ENCODE results near the gene AATF. TPM values are rescaled to one million over a fixed set of nuclear protein-coding genes. Genes with fewer than 3 reads are reported as not detected.

AATF gene
- total RNA-seq, 1 donor from 2014 or later = 19.5 TPM

GRCh38 chr17:37047631-37048104, 98.9 kb downstream of the AATF start:
- Histone ChIP-seq H3K9me3 (no peaks in the 10 kb centered on the region), H3K27ac (no peak overlapping the region), H3K27me3 (no peaks in the 10 kb centered on the region), H3K4me1 (no peaks in the 10 kb centered on the region), H3K4me3 (no peak overlapping the region), H3K36me3 (peaks cover 9 to 17% of the 10 kb centered on the region in 2 donors)
- DNase-seq (ENCODE audit: low spot score in 2 of 2) = peak; percentile 26 to 75
- intact Hi-C loops (cut with DNase I) = loop anchor here (1.0 to 2.0 kb wide), 2 partner anchors 418 to 445 kb away; no protein-coding TSS in a partner anchor
- TF ChIP-seq CTCF (IDR thresholded peaks at IDR 0.05) = peak; percentile 65 to 90 (median 81)

- H3K27ac ChIP-seq = no peak overlapping the region
- TF ChIP-seq CTCF (IDR thresholded peaks at IDR 0.05) = no peak
- no peaks in the 10 kb centered on the region for H3K4me1 ChIP-seq
- DNase-seq (ENCODE audit: low spot score in 2 of 2) = no peak
- H3K27me3 ChIP-seq = no peaks in the 10 kb centered on the region
- peaks cover 9 to 17% of the 10 kb centered on the region in 2 donors for H3K36me3 ChIP-seq
- H3K9me3 ChIP-seq = no peaks in the 10 kb centered on the region
- H3K4me3 ChIP-seq = no peak overlapping the region
- intact Hi-C loops (cut with DNase I) = no loop called here
Observed at GRCh38 chr17:37048811-37049210, 100.1 kb downstream of the AATF start.

- no peak for DNase-seq (ENCODE audit: low spot score in 2 of 2)
- H3K9me3 ChIP-seq = no peaks in the 10 kb centered on the region
- no peaks in the 10 kb centered on the region for H3K4me1 ChIP-seq
- H3K36me3 ChIP-seq = peaks cover 12 to 30% of the 10 kb centered on the region in 2 donors
- no peak overlapping the region for H3K4me3 ChIP-seq
- H3K27ac ChIP-seq = no peak overlapping the region
- no peak for TF ChIP-seq CTCF (IDR thresholded peaks at IDR 0.05)
- intact Hi-C loops (cut with DNase I) = no loop called here
- no peaks in the 10 kb centered on the region for H3K27me3 ChIP-seq
Observed at GRCh38 chr17:37050920-37051319, 102.2 kb downstream of the AATF start.

- H3K36me3 ChIP-seq = peaks cover 14 to 33% of the 10 kb centered on the region in 2 donors
- H3K27ac ChIP-seq = no peak overlapping the region
- H3K4me1 ChIP-seq = no peaks in the 10 kb centered on the region
- H3K9me3 ChIP-seq = no peaks in the 10 kb centered on the region
- H3K4me3 ChIP-seq = no peak overlapping the region
- TF ChIP-seq CTCF (IDR thresholded peaks at IDR 0.05) = no peak
- H3K27me3 ChIP-seq = no peaks in the 10 kb centered on the region
- DNase-seq (ENCODE audit: low spot score in 2 of 2) = no peak
- intact Hi-C loops (cut with DNase I) = no loop called here
Observed at GRCh38 chr17:37051381-37051780, 102.6 kb downstream of the AATF start.

- Histone ChIP-seq H3K36me3 (peaks cover 19 to 37% of the 10 kb centered on the region in 2 donors), H3K9me3 (no peaks in the 10 kb centered on the region), H3K27me3 (no peaks in the 10 kb centered on the region), H3K4me1 (no peaks in the 10 kb centered on the region), H3K27ac (no peak overlapping the region), H3K4me3 (no peak overlapping the region)
- intact Hi-C loops (cut with DNase I) = no loop called here
- DNase-seq (ENCODE audit: low spot score in 2 of 2) = no peak
- TF ChIP-seq CTCF (IDR thresholded peaks at IDR 0.05) = no peak
Observed at GRCh38 chr17:37051833-37052232, 103.1 kb downstream of the AATF start.

- Histone ChIP-seq H3K27ac (no peak overlapping the region), H3K9me3 (no peaks in the 10 kb centered on the region), H3K27me3 (no peaks in the 10 kb centered on the region), H3K4me3 (no peak overlapping the region), H3K4me1 (no peaks in the 10 kb centered on the region), H3K36me3 (peaks cover 22 to 41% of the 10 kb centered on the region in 2 donors)
- TF ChIP-seq CTCF (IDR thresholded peaks at IDR 0.05) = no peak
- intact Hi-C loops (cut with DNase I) = no loop called here
- no peak for DNase-seq (ENCODE audit: low spot score in 2 of 2)
Observed at GRCh38 chr17:37052450-37052849, 103.7 kb downstream of the AATF start.
